HepG2 (cell line): ENCODE measurements around the gene MAN2C1. TPM values are rescaled to one million over a fixed set of nuclear protein-coding genes. Genes with fewer than 3 reads are reported as not detected.
A peak's percentile ranks its signal among the peaks of the same experiment; 100 is the strongest.

Experiments
- BHLHE40 ChIP-seq: IDR thresholded peaks from 2 replicates; pipeline ENCODE4 v1.6.1; 2011; ENCODE audit warnings: low read length, improper control_type of control experiment
- BORCS8-MEF2B ChIP-seq: sonication (generic); formaldehyde crosslinking; IDR thresholded peaks from 2 replicates; pipeline ENCODE4 v1.8.0; 2022; ENCODE audit warnings: mild to moderate bottlenecking, missing genetic modification reagents
- CAMTA2 ChIP-seq: sonication (generic); formaldehyde crosslinking; IDR thresholded peaks from 2 replicates; pipeline ENCODE4 v1.4.0; 2020; ENCODE audit warnings: mild to moderate bottlenecking, missing genetic modification reagents, borderline replicate concordance
- HCFC1 ChIP-seq: fragments of 150-350 bp; IDR thresholded peaks from 2 replicates; pipeline ENCODE4 v1.6.1; 2014; ENCODE audit warnings: low read depth, low read length
- HNF4G ChIP-seq, 2 experiments: sonication (generic) in 1 of 2; formaldehyde crosslinking in 1 of 2; IDR thresholded peaks; 2 replicates each; pipeline versions ENCODE4 v1.4.0 to v1.6.1; 2011 to 2020; ENCODE audit warnings: borderline replicate concordance in 2 of 2, low read depth in 2 of 2, mild to moderate bottlenecking in 2 of 2, low read length in 1 of 2, missing genetic modification reagents in 1 of 2, moderate library complexity in 1 of 2
- KLF16 ChIP-seq, 2 experiments: sonication (generic) in 1 of 2; formaldehyde crosslinking in 1 of 2; IDR thresholded peaks; 2 replicates each; pipeline versions ENCODE4 v1.6.1 to v1.8.0; 2016 to 2023; ENCODE audit warnings: missing genetic modification reagents in 2 of 2, missing compliant biosample characterization in 1 of 2
- PHF20 ChIP-seq: sonication (generic); formaldehyde crosslinking; IDR thresholded peaks from 2 replicates; pipeline ENCODE4 v1.5.0; 2020; ENCODE audit warnings: mild to moderate bottlenecking, missing genetic modification reagents
- PHF21A ChIP-seq: sonication (generic); formaldehyde crosslinking; IDR thresholded peaks from 2 replicates; pipeline ENCODE4 v1.5.0; 2020; ENCODE audit warnings: mild to moderate bottlenecking, missing genetic modification reagents
- REPIN1 ChIP-seq: sonication (generic); formaldehyde crosslinking; IDR thresholded peaks from 2 replicates; pipeline ENCODE4 v1.8.0; 2022; ENCODE audit warnings: missing genetic modification reagents, low read depth, mild to moderate bottlenecking, borderline replicate concordance
- RXRB ChIP-seq: IDR thresholded peaks from 2 replicates; pipeline ENCODE4 v1.6.1; 2016; ENCODE audit warnings: borderline replicate concordance, missing genetic modification reagents, missing compliant biosample characterization
- SAP130 ChIP-seq: IDR thresholded peaks from 2 replicates; pipeline ENCODE4 v1.6.1; 2016; ENCODE audit warnings: low read depth
- SIX4 ChIP-seq: sonication (generic); formaldehyde crosslinking; IDR thresholded peaks from 2 replicates; pipeline ENCODE4 v1.4.0; 2020; ENCODE audit warnings: missing genetic modification reagents
- SMARCC2 ChIP-seq: fragments of 450-650 bp; IDR thresholded peaks from 2 replicates; pipeline ENCODE4 v1.6.1; 2017; ENCODE audit warnings: antibody characterized with exemption, mild to moderate bottlenecking
- ZBTB10 ChIP-seq: sonication (generic); formaldehyde crosslinking; IDR thresholded peaks from 2 replicates; pipeline ENCODE4 v1.4.0; 2020; ENCODE audit warnings: missing genetic modification reagents, borderline replicate concordance
- ZBTB8A ChIP-seq: sonication (generic); formaldehyde crosslinking; IDR thresholded peaks from 2 replicates; pipeline ENCODE4 v1.4.0; 2020; ENCODE audit warnings: mild to moderate bottlenecking, low read depth, missing genetic modification reagents, borderline replicate concordance
- ZFP36L1 ChIP-seq: sonication (generic); formaldehyde crosslinking; IDR thresholded peaks from 2 replicates; pipeline ENCODE4 v1.8.0; 2022; ENCODE audit warnings: mild to moderate bottlenecking, missing genetic modification reagents, moderate library complexity
- ZNF333 ChIP-seq: sonication (generic); formaldehyde crosslinking; IDR thresholded peaks from 2 replicates; pipeline ENCODE4 v1.4.0; 2020; ENCODE audit warnings: mild to moderate bottlenecking, missing genetic modification reagents, borderline replicate concordance
- ZNF446 ChIP-seq: sonication (generic); formaldehyde crosslinking; IDR thresholded peaks from 2 replicates; pipeline ENCODE4 v1.5.0; 2020; ENCODE audit warnings: mild to moderate bottlenecking, missing genetic modification reagents
- ZNF546 ChIP-seq: sonication (generic); formaldehyde crosslinking; conservative IDR thresholded peaks from 2 replicates; pipeline ENCODE4 v1.8.1; 2023; ENCODE audit warnings: mild to moderate bottlenecking, missing genetic modification reagents
- ZNF547 ChIP-seq: sonication (generic); formaldehyde crosslinking; IDR thresholded peaks from 2 replicates; pipeline ENCODE4 v1.5.1; 2020; ENCODE audit warnings: mild to moderate bottlenecking, missing genetic modification reagents
- ZNF556 ChIP-seq: sonication (generic); formaldehyde crosslinking; IDR thresholded peaks from 2 replicates; pipeline ENCODE4 v1.4.0; 2020; ENCODE audit warnings: mild to moderate bottlenecking, missing genetic modification reagents, borderline replicate concordance
- ZNF703 ChIP-seq: sonication (generic); formaldehyde crosslinking; IDR thresholded peaks from 2 replicates; pipeline ENCODE4 v1.5.1; 2020; ENCODE audit warnings: missing genetic modification reagents, mild to moderate bottlenecking, moderate library complexity, borderline replicate concordance
- ZNF766 ChIP-seq: sonication (generic); formaldehyde crosslinking; IDR thresholded peaks from 2 replicates; pipeline ENCODE4 v1.5.0; 2020; ENCODE audit warnings: missing genetic modification reagents, borderline replicate concordance
- ZNF776 ChIP-seq: sonication (generic); formaldehyde crosslinking; IDR thresholded peaks from 2 replicates; pipeline ENCODE4 v1.4.0; 2020; ENCODE audit warnings: mild to moderate bottlenecking, missing genetic modification reagents
- ZSCAN12 ChIP-seq: sonication (generic); formaldehyde crosslinking; IDR thresholded peaks from 2 replicates; pipeline ENCODE4 v1.9.0; 2021; ENCODE audit warnings: mild to moderate bottlenecking, missing genetic modification reagents
- ZUFSP ChIP-seq: sonication (generic); formaldehyde crosslinking; IDR thresholded peaks from 2 replicates; pipeline ENCODE4 v1.9.0; 2021; ENCODE audit warnings: missing genetic modification reagents, mild to moderate bottlenecking, borderline replicate concordance
- polyA plus RNA-seq, 8 experiments: library from polyadenylated mRNA; depleted of rRNA in 3 of 8; stranded (reverse) in 7 of 8; unstranded in 1 of 8; fragments of >200 nt; fragmentation: Illumina TruSeq in 4 of 8; extraction: Trizol in 4 of 8; gene quantifications; 2 replicates each; pipeline versions ENCODE4 v1.2.1 to v1.2.3, GENCODE V29; 2011 to 2016; ENCODE audit warnings: low read depth in 4 of 8, missing spikeins in 1 of 8, mixed read lengths in 1 of 8; ENCODE audit not compliant: insufficient read depth in 1 of 8
- total RNA-seq, 5 experiments: library from RNA; depleted of rRNA; stranded (reverse); fragments of >200 nt; fragmentation: Illumina TruSeq; extraction: Trizol; gene quantifications; 2 replicates each; pipeline ENCODE4 v1.2.3, GENCODE V29; 2016; ENCODE audit warnings: low read depth in 1 of 5

MAN2C1 gene
- total and polyA plus RNA-seq, 2 of the 13 experiments (the other 11 are each of a cell fraction or from before 2014, with no cell fraction given) = 62.6 to 71.0 TPM

GRCh38 chr15:75335705-75336355 is 32.6 kb downstream of the MAN2C1 start, which contains the start of gene COMMD4 (continued):
- TF ChIP-seq HNF4G (IDR thresholded peaks at IDR 0.05; ENCODE audit: borderline replicate concordance, low read depth, low read length) = no peak
- TF ChIP-seq HNF4G (CRISPR knock-in tag; IDR thresholded peaks at IDR 0.05; ENCODE audit: borderline replicate concordance, low read depth) = 0 out of 2 replicates have a peak, but pooled peaks have one; percentile 41
- no peak for TF ChIP-seq ZUFSP (CRISPR knock-in tag)
- TF ChIP-seq ZNF766 = peak; percentile 80; the same call in 1 of the 2 replicates
- TF ChIP-seq ZNF703 (CRISPR knock-in tag) = 0 out of 2 replicates have a peak, but pooled peaks have one; percentile 57
- TF ChIP-seq KLF16 (CRISPR knock-in tag; IDR thresholded peaks at IDR 0.05) = peak in 1 of 2 experiments; percentile 86; a peak in 2 of 4 replicates
- peak; percentile 70 for TF ChIP-seq BHLHE40
- TF ChIP-seq CAMTA2 (CRISPR knock-in tag) = no peak
- peak; percentile 77; the same call in 1 of the 2 replicates for TF ChIP-seq RXRB (CRISPR knock-in tag)
- no peak for TF ChIP-seq ZBTB8A (CRISPR knock-in tag)
- no peak for TF ChIP-seq ZNF333 (CRISPR knock-in tag)
- TF ChIP-seq PHF21A (CRISPR knock-in tag) = peak; percentile 93
- 0 out of 2 replicates have a peak, but pooled peaks have one; percentile 44 for TF ChIP-seq SIX4 (CRISPR knock-in tag)
- TF ChIP-seq SMARCC2 = no peak
- TF ChIP-seq SAP130 (CRISPR knock-in tag) = peak; percentile 100
- TF ChIP-seq PHF20 (CRISPR knock-in tag) = peak; percentile 99
- peak; percentile 95 for TF ChIP-seq ZNF556 (CRISPR knock-in tag)
- TF ChIP-seq ZNF446 (CRISPR knock-in tag) = no peak
- peak; percentile 54; the same call in 1 of the 2 replicates for TF ChIP-seq REPIN1
- TF ChIP-seq BORCS8-MEF2B (CRISPR knock-in tag) = peak; percentile 72; the same call in 1 of the 2 replicates
- 0 out of 2 replicates have a peak, but pooled peaks have one; percentile 28 for TF ChIP-seq ZBTB10 (CRISPR knock-in tag)
- peak; percentile 68 for TF ChIP-seq ZNF547 (CRISPR knock-in tag)
- no peak for TF ChIP-seq ZSCAN12 (CRISPR knock-in tag)
- peak; percentile 58 for TF ChIP-seq HCFC1
- 0 out of 2 replicates have a peak, but pooled peaks have one; percentile 47 for TF ChIP-seq ZNF776 (CRISPR knock-in tag)
- no peak for TF ChIP-seq ZNF546 (CRISPR knock-in tag)
- peak; percentile 88; the same call in 1 of the 2 replicates for TF ChIP-seq ZFP36L1 (CRISPR knock-in tag)
